Pancreas (tissue), 10 donors: ENCODE measurements around the gene CGREF1. TPM values are rescaled to one million over a fixed set of nuclear protein-coding genes. Genes with fewer than 3 reads are reported as not detected.

ENCODE experiments used
- ATAC-seq, 4 donors: fragments of 200-7000 bp; cut with Tn5 transposase; one replicate each; pipeline versions ENCODE4 v1.8.0 to v1.9.1; 2020; ENCODE audit warnings: mild to moderate bottlenecking in 4 of 4, moderate library complexity in 4 of 4
- DNase-seq, 6 donors: peaks; one replicate each; pipeline ENCODE4 v3.0.0-alpha.2; 2020
- FAIRE-seq: peaks from 2 replicates; lab custom pipeline; 2012; peaks lifted over from hg19 to GRCh38; lab: Jason Lieb, UNC
- H3K27ac ChIP-seq, 4 donors: fragments of 200-600 bp; sonication (generic); 1 replicate in 3 of 4; 2 replicates in 1 of 4; pipeline versions ENCODE4 v1.5.0 to v1.8.0; 2020
- H3K27me3 ChIP-seq, 4 donors: fragments of 200-600 bp; one replicate each; pipeline ENCODE4 v1.8.0; 2021
- H3K36me3 ChIP-seq, 3 donors: fragments of 200-600 bp; sonication (generic) in 1 of 3; one replicate each; pipeline versions ENCODE4 v1.5.0 to v1.8.0; 2020 to 2021
- H3K4me1 ChIP-seq, 3 donors: fragments of 200-600 bp; one replicate each; pipeline ENCODE4 v1.8.0; 2021
- H3K4me3 ChIP-seq, 4 donors: fragments of 200-600 bp; sonication (generic) in 2 of 4; one replicate each; pipeline versions ENCODE4 v1.5.0 to v1.8.0; 2020 to 2021
- H3K9me3 ChIP-seq, 4 donors: fragments of 200-600 bp; one replicate each; pipeline ENCODE4 v1.8.0; 2021
- WGBS, 2 donors: extraction: QIAGEN DNeasy Blood & Tissue Kit; methylation state at CpG; one replicate each; pipeline ENCODE4 v1.1.7; 2013; 5-methylcytosine and 5-hydroxymethylcytosine counted together
- intact Hi-C, 3 donors: fragments of 100-400 bp; cut with DNase I; formaldehyde crosslinking; loops; one replicate each; pipeline versions ENCODE4 v1.11.1 to v1.14.2; 2022
- polyA plus RNA-seq, 2 donors: library from polyadenylated mRNA; stranded (reverse); fragments of 200-250 nt; gene quantifications; one replicate each; pipeline ENCODE4 v1.2.3, GENCODE V29; 2013
- total RNA-seq, 6 donors: library from RNA; stranded (reverse); fragmentation: NEBNext Ultra II Directional in 4 of 6; extraction: Animal tissue kit (Norgen Biotek cat#: 25700) in 4 of 6; gene quantifications; one replicate each; pipeline versions ENCODE4 v1.2.1 to v1.2.4, GENCODE V29; 2021 to 2023
- TF ChIP-seq, protein P1 (sequence below), 4 donors: fragments of 200-600 bp; sonication (generic) in 3 of 4; IDR thresholded peaks; one replicate each; pipeline versions ENCODE4 v1.5.0 to v1.8.0; 2021; ENCODE audit warnings: antibody characterized with exemption in 4 of 4
- donor health status: healthy with polysubstance abuse.
- donor health status: DM: no; HTN: no; CAD: no; lungs with moderate emphysema.
- donor health status: DM: no; HTN: no; CAD: no.
- donor health status: control.
- donor health status: control.
- donor health status: Bipolar disorder and iron deficiency.
- donor health status: DM: yes; HTN: yes; CAD: no.
- donor health status: DM: no; HTN: no; CAD: no.
- donor health status: DM: no; HTN: no; CAD: no.
- donor health status: DM: yes; HTN: yes; CAD: no.

The CGREF1 gene
- total and polyA plus RNA-seq, 8 donors, result 0.42 to 1.2 (median 0.78) TPM; not detected in 1

DNA sequence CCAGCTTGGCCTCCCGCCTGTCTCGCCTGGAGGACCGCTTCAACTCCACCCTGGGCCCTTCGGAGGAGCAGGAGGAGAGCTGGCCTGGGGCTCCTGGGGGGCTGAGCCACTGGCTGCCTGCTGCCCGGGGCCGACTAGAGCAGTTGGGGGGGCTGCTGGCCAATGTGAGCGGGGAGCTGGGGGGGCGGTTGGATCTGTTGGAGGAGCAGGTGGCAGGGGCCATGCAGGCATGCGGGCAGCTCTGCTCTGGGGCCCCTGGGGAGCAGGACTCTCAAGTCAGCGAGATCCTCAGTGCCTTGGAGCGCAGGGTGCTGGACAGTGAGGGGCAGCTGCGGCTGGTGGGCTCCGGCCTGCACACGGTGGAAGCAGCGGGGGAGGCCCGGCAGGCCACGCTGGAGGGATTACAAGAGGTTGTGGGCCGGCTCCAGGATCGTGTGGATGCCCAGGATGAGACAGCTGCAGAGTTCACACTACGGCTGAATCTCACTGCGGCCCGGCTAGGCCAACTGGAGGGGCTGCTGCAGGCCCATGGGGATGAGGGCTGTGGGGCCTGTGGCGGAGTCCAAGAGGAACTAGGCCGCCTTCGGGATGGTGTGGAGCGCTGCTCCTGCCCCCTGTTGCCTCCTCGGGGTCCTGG is 36.0 kb downstream of the CGREF1 start:
- H3K27me3 ChIP-seq, result no peaks in the 10 kb centered on the region
- no peaks in the 10 kb centered on the region for H3K36me3 ChIP-seq
- TF ChIP-seq, protein P1, sequence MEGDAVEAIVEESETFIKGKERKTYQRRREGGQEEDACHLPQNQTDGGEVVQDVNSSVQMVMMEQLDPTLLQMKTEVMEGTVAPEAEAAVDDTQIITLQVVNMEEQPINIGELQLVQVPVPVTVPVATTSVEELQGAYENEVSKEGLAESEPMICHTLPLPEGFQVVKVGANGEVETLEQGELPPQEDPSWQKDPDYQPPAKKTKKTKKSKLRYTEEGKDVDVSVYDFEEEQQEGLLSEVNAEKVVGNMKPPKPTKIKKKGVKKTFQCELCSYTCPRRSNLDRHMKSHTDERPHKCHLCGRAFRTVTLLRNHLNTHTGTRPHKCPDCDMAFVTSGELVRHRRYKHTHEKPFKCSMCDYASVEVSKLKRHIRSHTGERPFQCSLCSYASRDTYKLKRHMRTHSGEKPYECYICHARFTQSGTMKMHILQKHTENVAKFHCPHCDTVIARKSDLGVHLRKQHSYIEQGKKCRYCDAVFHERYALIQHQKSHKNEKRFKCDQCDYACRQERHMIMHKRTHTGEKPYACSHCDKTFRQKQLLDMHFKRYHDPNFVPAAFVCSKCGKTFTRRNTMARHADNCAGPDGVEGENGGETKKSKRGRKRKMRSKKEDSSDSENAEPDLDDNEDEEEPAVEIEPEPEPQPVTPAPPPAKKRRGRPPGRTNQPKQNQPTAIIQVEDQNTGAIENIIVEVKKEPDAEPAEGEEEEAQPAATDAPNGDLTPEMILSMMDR (IDR thresholded peaks at IDR 0.05), result no peak
- ATAC-seq, result no peak
- no peaks in the 10 kb centered on the region for H3K9me3 ChIP-seq
- no peak overlapping the region for H3K4me3 ChIP-seq
- intact Hi-C loops, result loop anchor here in 1 of 3 donors (10.0 kb wide), 1 partner anchor 118 kb away; no protein-coding TSS in a partner anchor
- 81 to 84% methylated on average over 25 to 27 of the region's 27 CpGs for WGBS, 2 donors
- peaks cover 0 to 18% (median 0%) of the 10 kb centered on the region in 3 donors for H3K4me1 ChIP-seq
- no peak for FAIRE-seq
- no peak overlapping the region for H3K27ac ChIP-seq
- peak in 1 of 6 donors; percentile 68 for DNase-seq

DNA sequence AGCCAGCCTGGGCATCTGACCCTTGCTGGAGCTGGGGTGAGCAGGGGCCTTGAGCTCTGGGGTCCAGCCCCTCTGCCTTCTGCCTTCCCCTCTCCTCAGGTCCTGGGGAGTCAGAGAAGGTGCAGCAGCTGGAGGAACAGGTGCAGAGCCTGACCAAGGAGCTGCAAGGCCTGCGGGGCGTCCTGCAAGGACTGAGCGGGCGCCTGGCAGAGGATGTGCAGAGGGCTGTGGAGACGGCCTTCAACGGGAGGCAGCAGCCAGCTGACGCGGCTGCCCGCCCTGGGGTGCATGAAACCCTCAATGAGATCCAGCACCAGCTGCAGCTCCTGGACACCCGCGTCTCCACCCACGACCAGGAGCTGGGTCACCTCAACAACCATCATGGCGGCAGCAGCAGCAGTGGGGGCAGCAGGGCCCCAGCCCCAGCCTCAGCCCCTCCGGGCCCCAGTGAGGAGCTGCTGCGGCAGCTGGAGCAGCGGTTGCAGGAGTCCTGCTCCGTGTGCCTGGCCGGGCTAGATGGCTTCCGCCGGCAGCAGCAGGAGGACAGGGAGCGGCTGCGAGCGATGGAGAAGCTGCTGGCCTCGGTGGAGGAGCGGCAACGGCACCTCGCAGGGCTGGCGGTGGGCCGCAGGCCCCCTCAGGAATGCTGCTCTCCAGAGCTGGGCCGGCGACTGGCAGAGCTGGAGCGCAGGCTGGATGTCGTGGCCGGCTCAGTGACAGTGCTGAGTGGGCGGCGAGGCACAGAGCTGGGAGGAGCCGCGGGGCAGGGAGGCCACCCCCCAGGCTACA is 36.8 kb downstream of the CGREF1 start:
- Histone ChIP-seq H3K27ac (no peak overlapping the region), H3K36me3 (no peaks in the 10 kb centered on the region), H3K4me3 (no peak overlapping the region), H3K27me3 (no peaks in the 10 kb centered on the region), H3K4me1 (peaks cover 0 to 13% (median 0%) of the 10 kb centered on the region in 3 donors), H3K9me3 (no peaks in the 10 kb centered on the region)
- intact Hi-C loops, result loop anchor here in 1 of 3 donors (10.0 kb wide), 1 partner anchor 117 kb away; no protein-coding TSS in a partner anchor
- ATAC-seq (no peak), FAIRE-seq (no peak), DNase-seq (peak in 2 of 6 donors; percentile 51 to 81)
- TF ChIP-seq, protein P1 (IDR thresholded peaks at IDR 0.05), result no peak
- 86 to 89% methylated on average over 38 of the region's 38 CpGs for WGBS, 2 donors

GRCh38 chr2:27080603-27080936 is 38.4 kb downstream of the CGREF1 start:
- FAIRE-seq, result no peak
- intact Hi-C loops, result loop anchor here in 1 of 3 donors (10.0 kb wide), 1 partner anchor 116 kb away; no protein-coding TSS in a partner anchor
- WGBS, 2 donors, result 90 to 95% methylated on average over 14 of the region's 14 CpGs

GRCh38 chr2:27080140-27080469 is 38.8 kb downstream of the CGREF1 start:
- peak in 1 of 6 donors; percentile 73 for DNase-seq
- Histone ChIP-seq H3K4me3 (peak overlapping the region in 1 of 4 donors; percentile 24), H3K4me1 (peaks cover 0 to 8% (median 0%) of the 10 kb centered on the region in 3 donors), H3K9me3 (no peaks in the 10 kb centered on the region), H3K27me3 (no peaks in the 10 kb centered on the region), H3K27ac (no peak overlapping the region), H3K36me3 (no peaks in the 10 kb centered on the region)
- intact Hi-C loops, result loop anchor here in 1 of 3 donors (10.0 kb wide), 1 partner anchor 115 kb away; no protein-coding TSS in a partner anchor
- TF ChIP-seq, protein P1 (IDR thresholded peaks at IDR 0.05), result no peak
- FAIRE-seq, result no peak
- 88% methylated on average over 7 of the region's 7 CpGs for WGBS, 2 donors
- no peak for ATAC-seq

More at GRCh38 chr2:27080603-27080936, 38.4 kb downstream of the CGREF1 start:
- Histone ChIP-seq H3K27ac (no peak overlapping the region), H3K4me1 (peaks cover 0 to 12% (median 0%) of the 10 kb centered on the region in 3 donors), H3K27me3 (no peaks in the 10 kb centered on the region), H3K4me3 (peak overlapping the region in 1 of 4 donors; percentile 24), H3K36me3 (no peaks in the 10 kb centered on the region), H3K9me3 (no peaks in the 10 kb centered on the region)
- DNase-seq (peak in 1 of 6 donors; percentile 74), ATAC-seq (no peak)
- TF ChIP-seq, protein P1 (IDR thresholded peaks at IDR 0.05), result no peak
